Activated CD8-positive, alpha-beta memory T cell treated with anti-CD3 and anti-CD28 coated beads, Interleukin-2, amount 50 U/mL, for 24 hours (primary cell): Measurements from ENCODE around the gene COMT.

Experiments used
- DNase-seq: peaks from one replicate; pipeline ENCODE4 v3.0.0-alpha.2; 2020; ENCODE audit errors: extremely low read depth

Gene COMT

GRCh38 chr22:19969141-19969928 is 27.8 kb downstream of the COMT start:
- no peak for DNase-seq

- DNase-seq: no peak
Observed at GRCh38 chr22:19970031-19970478, 28.5 kb downstream of the COMT start.

GRCh38 chr22:19970479-19971275 is 29.1 kb downstream of the COMT start:
- DNase-seq: peak; percentile 57

GRCh38 chr22:19971276-19972124 is 29.9 kb downstream of the COMT start:
- no peak for DNase-seq

GRCh38 chr22:19972251-19972650 is 30.7 kb downstream of the COMT start:
- DNase-seq: no peak

- DNase-seq: no peak
Observed at GRCh38 chr22:19972652-19973550, 31.3 kb downstream of the COMT start.

GRCh38 chr22:19973551-19974267 is 32.1 kb downstream of the COMT start:
- no peak for DNase-seq

GRCh38 chr22:19974268-19974861 is 32.8 kb downstream of the COMT start:
- no peak for DNase-seq

GRCh38 chr22:19974935-19975706 is 33.5 kb downstream of the COMT start:
- DNase-seq: no peak

- DNase-seq: no peak
Observed at GRCh38 chr22:19975707-19976035, 34.1 kb downstream of the COMT start.

- DNase-seq: no peak
Observed at GRCh38 chr22:19976671-19977070, 35.1 kb downstream of the COMT start.

GRCh38 chr22:19977296-19978243 is 36.0 kb downstream of the COMT start:
- DNase-seq: no peak

- DNase-seq: no peak
Observed at GRCh38 chr22:19978748-19979147, 37.2 kb downstream of the COMT start.

- DNase-seq: no peak
Observed at GRCh38 chr22:19979712-19980493, 38.3 kb downstream of the COMT start.

- no peak for DNase-seq
Observed at GRCh38 chr22:19980766-19981165, 39.2 kb downstream of the COMT start.

GRCh38 chr22:19981171-19981960 is 39.8 kb downstream of the COMT start:
- DNase-seq: no peak
